K562 (cell line): ENCODE results near the gene OMP. TPM values are rescaled to one million over a fixed set of nuclear protein-coding genes. Genes with fewer than 3 reads are reported as not detected.

Experiments used
- ATAC-seq: fragments of 200-7000 bp; cut with Tn5 transposase; 3 replicates; pipeline ENCODE4 v1.9.1; 2020; ENCODE audit warnings: moderate library complexity
- BruUV-seq: library from RNA; stranded (reverse); fragments of 400-500 nt; replicated peaks from 2 replicates; lab custom pipeline; 2021; lab: Mats Ljungman, UMichigan
- CTCF ChIA-PET: fragments of 300-600 bp; formaldehyde crosslinking; extraction: SDS; loops from one replicate; lab custom pipeline; 2021; ENCODE audit warnings: low intra/inter-chr PET ratio; lab: Yijun Ruan, JAX
- POLR2A ChIA-PET: fragments of 300-600, 350-650 bp; sonication (Branson Sonifier 250); formaldehyde crosslinking; extraction: SDS; loops from one replicate; lab custom pipeline; 2021; ENCODE audit warnings: antibody characterized with exemption, inconsistent platforms; lab: Yijun Ruan, JAX
- DNase-seq, 4 experiments: peaks; one replicate each; pipeline versions ENCODE4 v3.0.0 to v3.0.0-alpha.2; 2011 to 2018; ENCODE audit warnings: low spot score in 3 of 4, mixed read lengths in 3 of 4; ENCODE audit errors: extremely low read depth in 1 of 4
- FAIRE-seq: peaks from 2 replicates; lab custom pipeline; 2011; peaks lifted over from hg19 to GRCh38; lab: Jason Lieb, UNC
- H2AFZ ChIP-seq: 2 replicates; pipeline ENCODE4 v1.6.0; 2011; ENCODE audit warnings: low read depth, low read length, control low read depth, inconsistent platforms
- H3K27ac ChIP-seq: fragments of 200-600 bp; 3 replicates; pipeline ENCODE4 v1.8.0; 2011; ENCODE audit warnings: low read depth, mild to moderate bottlenecking, control low read depth, inconsistent platforms, low read length, moderate library complexity, mixed read lengths; ENCODE audit errors: extremely low read depth
- H3K27me3 ChIP-seq, 2 experiments: fragments of 300-600 bp in 1 of 2; 2 replicates in 1 of 2; 3 replicates in 1 of 2; pipeline versions ENCODE4 v1.6.0 to v1.8.0; 2011; ENCODE audit warnings: inconsistent platforms in 2 of 2, low read length in 2 of 2, mild to moderate bottlenecking in 1 of 2, mixed read lengths in 1 of 2, moderate library complexity in 1 of 2; ENCODE audit not compliant: control insufficient read depth in 2 of 2, insufficient read depth in 2 of 2
- H3K36me3 ChIP-seq: fragments of 300-600 bp; 3 replicates; pipeline ENCODE4 v1.8.0; 2011; ENCODE audit warnings: mild to moderate bottlenecking, low read length, inconsistent platforms; ENCODE audit not compliant: control insufficient read depth, insufficient read depth
- H3K4me1 ChIP-seq, 2 experiments: fragments of 200-600 bp in 1 of 2; replicated peaks in 1 of 2; 2 replicates in 1 of 2; 3 replicates in 1 of 2; pipeline versions ENCODE4 v1.5.1 to v1.8.0; 2011; ENCODE audit warnings: inconsistent platforms in 2 of 2, low read length in 2 of 2, mild to moderate bottlenecking in 1 of 2, mixed read lengths in 1 of 2, moderate library complexity in 1 of 2; ENCODE audit not compliant: control insufficient read depth in 2 of 2, insufficient read depth in 2 of 2
- H3K4me2 ChIP-seq: 2 replicates; pipeline ENCODE4 v1.6.1; 2011; ENCODE audit warnings: low read length, control low read depth, inconsistent platforms, mixed read lengths; ENCODE audit not compliant: insufficient read depth
- H3K4me3 ChIP-seq: fragments of 200-600 bp; sonication (generic), shearing (Covaris generic); 2 replicates; pipeline ENCODE4 v1.5.1; 2016; ENCODE audit warnings: control low read depth, inconsistent platforms
- H3K79me2 ChIP-seq: fragments of 200-600 bp; 3 replicates; pipeline ENCODE4 v1.8.0; 2011; ENCODE audit warnings: low read length, inconsistent platforms; ENCODE audit not compliant: control insufficient read depth, insufficient read depth
- H3K9ac ChIP-seq, 2 experiments: 2 replicates each; pipeline versions ENCODE4 v1.6.0 to v1.6.1; 2011; ENCODE audit warnings: low read depth in 2 of 2, low read length in 2 of 2, control low read depth in 1 of 2, inconsistent platforms in 1 of 2, mild to moderate bottlenecking in 1 of 2, mixed read lengths in 1 of 2; ENCODE audit not compliant: insufficient read depth in 1 of 2
- H3K9me1 ChIP-seq: one replicate; pipeline ENCODE4 v1.6.0; 2011; ENCODE audit warnings: inconsistent platforms, mild to moderate bottlenecking, low read length, moderate library complexity; ENCODE audit not compliant: control insufficient read depth, insufficient read depth
- H3K9me3 ChIP-seq: replicated peaks from 2 replicates; pipeline ENCODE4 v1.5.1; 2011; ENCODE audit warnings: low read depth, low read length, inconsistent platforms; ENCODE audit not compliant: control insufficient read depth, insufficient read depth
- H4K20me1 ChIP-seq: replicated peaks from 2 replicates; pipeline ENCODE4 v1.6.1; 2011; ENCODE audit warnings: low read length, inconsistent platforms, mixed read lengths; ENCODE audit not compliant: control insufficient read depth, insufficient read depth
- TEAD2 ChIP-seq: fragments of 450-650 bp; IDR thresholded peaks from 2 replicates; pipeline ENCODE4 v1.6.1; 2016; ENCODE audit warnings: missing genetic modification characterization, control low read depth, missing compliant biosample characterization
- WGBS: fragments of 100-300 bp; shearing (Covaris generic); methylation state at CpG from one replicate; pipeline ENCODE4 v1.1.6; 2016; ENCODE audit warnings: low coverage, mixed read lengths; ENCODE audit not compliant: insufficient coverage; ENCODE audit errors: missing lambda C conversion rate; 5-methylcytosine and 5-hydroxymethylcytosine counted together
- in situ Hi-C: fragments of 300-500 bp; cut with MboI; formaldehyde crosslinking; loops from 4 replicates; pipeline ENCODE4 v1.15.0; 2018; ENCODE audit warnings: inconsistent platforms, mixed read lengths
- intact Hi-C: fragments of 100-400 bp; cut with micrococcal nuclease; formaldehyde crosslinking; loops from 2 replicates; pipeline ENCODE4 v1.14.2; 2022
- polyA plus RNA-seq, 8 experiments: library from polyadenylated mRNA; depleted of rRNA in 4 of 8; stranded (reverse) in 5 of 8; unstranded in 3 of 8; fragments of >200 nt; fragmentation: Nextera tagmentation in 2 of 8; fragmentation: Illumina TruSeq in 1 of 8; extraction: Ambion mirVana in 2 of 8; extraction: Trizol in 1 of 8; gene quantifications; 2 replicates each; pipeline versions ENCODE4 v1.2.1 to v1.2.3, GENCODE V29; 2011 to 2014; ENCODE audit warnings: inconsistent platforms in 1 of 8, missing spikeins in 1 of 8
- total RNA-seq, 7 experiments: library from RNA; depleted of rRNA in 6 of 7; stranded (reverse); fragments of >200 nt in 6 of 7; fragmentation: Illumina TruSeq in 2 of 7; extraction: Trizol in 2 of 7; gene quantifications; 2 replicates each; pipeline versions ENCODE4 v1.2.1 to v1.2.3, GENCODE V29; 2011 to 2021; ENCODE audit warnings: low replicate concordance in 1 of 7
- TF ChIP-seq, protein P1 (sequence below): fragments of 250-450 bp; sonication (Bioruptor Pico); IDR thresholded peaks from 2 replicates; pipeline ENCODE4 v1.4.0; 2020

Gene OMP
- total and polyA plus RNA-seq, 9 of the 15 experiments (the other 6 are each of a cell fraction or from before 2014, with no cell fraction given) = not detected

DNA sequence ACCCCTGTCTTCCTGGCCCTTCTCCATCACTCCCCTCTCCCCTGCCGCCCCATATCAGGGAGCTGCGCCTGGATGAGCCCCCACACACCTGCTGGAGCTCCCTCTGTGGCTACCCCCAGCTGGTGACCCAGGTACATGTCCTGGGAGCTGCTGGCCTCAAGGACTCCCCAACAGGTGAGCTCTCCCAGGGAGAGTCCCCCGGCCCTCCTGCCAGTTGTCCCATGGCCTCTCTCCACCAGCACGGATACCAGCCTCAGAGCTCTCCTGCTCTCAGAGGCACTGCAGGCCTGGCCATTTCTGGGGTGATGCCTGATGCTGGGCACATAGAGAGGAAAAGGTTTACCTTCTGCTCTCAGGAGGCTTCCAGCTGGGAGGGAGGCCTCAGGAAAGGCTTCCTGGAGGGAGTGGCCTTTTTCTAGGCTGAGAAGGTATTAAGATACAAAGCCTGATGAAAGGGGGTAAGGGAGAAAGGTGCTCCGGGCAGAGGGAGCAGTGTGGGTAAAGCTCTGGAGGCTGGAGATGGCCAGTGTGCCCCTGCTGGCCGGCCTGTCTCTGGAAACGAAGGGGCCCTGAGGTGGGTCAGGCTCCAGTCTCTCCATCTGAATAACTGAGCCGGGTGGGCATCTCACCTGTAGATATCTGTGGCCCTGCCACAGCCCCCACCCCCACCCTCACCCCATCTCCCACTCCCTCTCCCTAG, 19.4 kb downstream of the OMP start:
- H3K9ac ChIP-seq = no peak overlapping the region
- intact Hi-C loops = no loop called here
- DNase-seq = no peak
- H3K9me3 ChIP-seq = no peaks in the 10 kb centered on the region
- H3K79me2 ChIP-seq = no peaks in the 10 kb centered on the region
- TF ChIP-seq, protein P1, sequence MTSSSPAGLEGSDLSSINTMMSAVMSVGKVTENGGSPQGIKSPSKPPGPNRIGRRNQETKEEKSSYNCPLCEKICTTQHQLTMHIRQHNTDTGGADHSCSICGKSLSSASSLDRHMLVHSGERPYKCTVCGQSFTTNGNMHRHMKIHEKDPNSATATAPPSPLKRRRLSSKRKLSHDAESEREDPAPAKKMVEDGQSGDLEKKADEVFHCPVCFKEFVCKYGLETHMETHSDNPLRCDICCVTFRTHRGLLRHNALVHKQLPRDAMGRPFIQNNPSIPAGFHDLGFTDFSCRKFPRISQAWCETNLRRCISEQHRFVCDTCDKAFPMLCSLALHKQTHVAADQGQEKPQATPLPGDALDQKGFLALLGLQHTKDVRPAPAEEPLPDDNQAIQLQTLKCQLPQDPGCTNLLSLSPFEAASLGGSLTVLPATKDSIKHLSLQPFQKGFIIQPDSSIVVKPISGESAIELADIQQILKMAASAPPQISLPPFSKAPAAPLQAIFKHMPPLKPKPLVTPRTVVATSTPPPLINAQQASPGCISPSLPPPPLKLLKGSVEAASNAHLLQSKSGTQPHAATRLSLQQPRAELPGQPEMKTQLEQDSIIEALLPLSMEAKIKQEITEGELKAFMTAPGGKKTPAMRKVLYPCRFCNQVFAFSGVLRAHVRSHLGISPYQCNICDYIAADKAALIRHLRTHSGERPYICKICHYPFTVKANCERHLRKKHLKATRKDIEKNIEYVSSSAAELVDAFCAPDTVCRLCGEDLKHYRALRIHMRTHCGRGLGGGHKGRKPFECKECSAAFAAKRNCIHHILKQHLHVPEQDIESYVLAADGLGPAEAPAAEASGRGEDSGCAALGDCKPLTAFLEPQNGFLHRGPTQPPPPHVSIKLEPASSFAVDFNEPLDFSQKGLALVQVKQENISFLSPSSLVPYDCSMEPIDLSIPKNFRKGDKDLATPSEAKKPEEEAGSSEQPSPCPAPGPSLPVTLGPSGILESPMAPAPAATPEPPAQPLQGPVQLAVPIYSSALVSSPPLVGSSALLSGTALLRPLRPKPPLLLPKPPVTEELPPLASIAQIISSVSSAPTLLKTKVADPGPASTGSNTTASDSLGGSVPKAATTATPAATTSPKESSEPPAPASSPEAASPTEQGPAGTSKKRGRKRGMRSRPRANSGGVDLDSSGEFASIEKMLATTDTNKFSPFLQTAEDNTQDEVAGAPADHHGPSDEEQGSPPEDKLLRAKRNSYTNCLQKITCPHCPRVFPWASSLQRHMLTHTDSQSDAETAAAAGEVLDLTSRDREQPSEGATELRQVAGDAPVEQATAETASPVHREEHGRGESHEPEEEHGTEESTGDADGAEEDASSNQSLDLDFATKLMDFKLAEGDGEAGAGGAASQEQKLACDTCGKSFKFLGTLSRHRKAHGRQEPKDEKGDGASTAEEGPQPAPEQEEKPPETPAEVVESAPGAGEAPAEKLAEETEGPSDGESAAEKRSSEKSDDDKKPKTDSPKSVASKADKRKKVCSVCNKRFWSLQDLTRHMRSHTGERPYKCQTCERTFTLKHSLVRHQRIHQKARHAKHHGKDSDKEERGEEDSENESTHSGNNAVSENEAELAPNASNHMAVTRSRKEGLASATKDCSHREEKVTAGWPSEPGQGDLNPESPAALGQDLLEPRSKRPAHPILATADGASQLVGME (CRISPR knock-in tag) = no peak
- TF ChIP-seq TEAD2 (tag) = no peak
- no peak overlapping the region for H2AFZ ChIP-seq
- no TSS peak for BruUV-seq
- H3K4me1 ChIP-seq = peaks cover 0 to 8% of the 10 kb centered on the region in 2 experiments; a peak in 2 of 5 replicates
- peaks cover 15 to 77% of the 10 kb centered on the region in 2 experiments; a peak in 4 of 5 replicates for H3K27me3 ChIP-seq
- no peak overlapping the region for H3K4me2 ChIP-seq
- H4K20me1 ChIP-seq = peaks cover 3% of the 10 kb centered on the region
- H3K9me1 ChIP-seq = no peaks in the 10 kb centered on the region
- ChIA-PET CTCF (no interaction called here), POLR2A (interaction anchor here (0.5 to 1.1 kb wide), 3 partner anchors 8 to 959 kb away, joined by 3 to 4 read pairs (median 3); no protein-coding TSS in a partner anchor)
- in situ Hi-C loops = no loop called here
- WGBS = 0% methylated on average over 8 of the region's 8 CpGs
- no peak for ATAC-seq
- no peak overlapping the region for H3K4me3 ChIP-seq
- no peak for FAIRE-seq
- no peaks in the 10 kb centered on the region for H3K36me3 ChIP-seq
- H3K27ac ChIP-seq = no peak overlapping the region
